ENCODE results near the gene ZNF385B. TPM values are rescaled to one million over a fixed set of nuclear protein-coding genes. Genes with fewer than 3 reads are reported as not detected.

The ZNF385B gene
- total RNA-seq, 3 donors from 2014 or later, result 3.4 to 8.8 (median 4.5) TPM

- Histone ChIP-seq H3K27me3 (no peaks in the 10 kb centered on the region), H3K36me3 (no peaks in the 10 kb centered on the region), H3K9me3 (no peaks in the 10 kb centered on the region), H3K4me1 (no peaks in the 10 kb centered on the region), H3K27ac (no peak overlapping the region), H3K4me3 (no peak overlapping the region)
- TF ChIP-seq, protein P1, sequence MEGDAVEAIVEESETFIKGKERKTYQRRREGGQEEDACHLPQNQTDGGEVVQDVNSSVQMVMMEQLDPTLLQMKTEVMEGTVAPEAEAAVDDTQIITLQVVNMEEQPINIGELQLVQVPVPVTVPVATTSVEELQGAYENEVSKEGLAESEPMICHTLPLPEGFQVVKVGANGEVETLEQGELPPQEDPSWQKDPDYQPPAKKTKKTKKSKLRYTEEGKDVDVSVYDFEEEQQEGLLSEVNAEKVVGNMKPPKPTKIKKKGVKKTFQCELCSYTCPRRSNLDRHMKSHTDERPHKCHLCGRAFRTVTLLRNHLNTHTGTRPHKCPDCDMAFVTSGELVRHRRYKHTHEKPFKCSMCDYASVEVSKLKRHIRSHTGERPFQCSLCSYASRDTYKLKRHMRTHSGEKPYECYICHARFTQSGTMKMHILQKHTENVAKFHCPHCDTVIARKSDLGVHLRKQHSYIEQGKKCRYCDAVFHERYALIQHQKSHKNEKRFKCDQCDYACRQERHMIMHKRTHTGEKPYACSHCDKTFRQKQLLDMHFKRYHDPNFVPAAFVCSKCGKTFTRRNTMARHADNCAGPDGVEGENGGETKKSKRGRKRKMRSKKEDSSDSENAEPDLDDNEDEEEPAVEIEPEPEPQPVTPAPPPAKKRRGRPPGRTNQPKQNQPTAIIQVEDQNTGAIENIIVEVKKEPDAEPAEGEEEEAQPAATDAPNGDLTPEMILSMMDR (IDR thresholded peaks at IDR 0.05), result no peak
- TF ChIP-seq POLR2AphosphoS5 (IDR thresholded peaks at IDR 0.05) (no peak), POLR2A (IDR thresholded peaks at IDR 0.05) (no peak)
- intact Hi-C loops (cut with DNase I; ENCODE audit: low total_unique reads), result no loop called here
- no peak for DNase-seq (ENCODE audit: low spot score in 2 of 2)
Observed at GRCh38 chr2:179692043-179692442, 169.4 kb downstream of the ZNF385B start.

DNA sequence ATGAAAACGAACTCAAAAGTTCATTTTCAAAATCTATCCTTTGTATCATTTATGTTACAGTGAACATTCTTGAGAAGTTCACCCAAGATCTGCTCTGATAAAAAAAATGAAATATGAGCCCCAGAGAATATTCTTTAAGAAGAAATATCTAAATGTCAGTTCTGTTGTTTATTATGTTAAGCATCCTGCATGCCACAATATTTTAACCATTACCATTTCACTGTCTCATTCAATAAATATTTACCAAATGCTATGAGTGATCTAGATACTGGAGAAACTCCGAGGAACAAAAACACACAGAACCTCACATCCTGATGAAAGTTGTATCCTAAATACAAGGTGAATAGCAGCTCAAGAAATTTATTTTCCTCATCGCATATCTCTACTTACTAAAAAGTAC lies 170.2 kb downstream of the ZNF385B start:
- no peak overlapping the region for H3K27ac ChIP-seq
- no peak for DNase-seq (ENCODE audit: low spot score in 2 of 2)
- intact Hi-C loops (cut with DNase I; ENCODE audit: low total_unique reads), result no loop called here
- no peaks in the 10 kb centered on the region for H3K9me3 ChIP-seq
- no peaks in the 10 kb centered on the region for H3K36me3 ChIP-seq
- H3K4me1 ChIP-seq, result no peaks in the 10 kb centered on the region
- TF ChIP-seq, protein P1 (IDR thresholded peaks at IDR 0.05), result no peak
- TF ChIP-seq POLR2A (IDR thresholded peaks at IDR 0.05) (no peak), POLR2AphosphoS5 (IDR thresholded peaks at IDR 0.05) (no peak)
- H3K4me3 ChIP-seq, result no peak overlapping the region
- no peaks in the 10 kb centered on the region for H3K27me3 ChIP-seq

- Histone ChIP-seq H3K4me1 (no peaks in the 10 kb centered on the region), H3K9me3 (no peaks in the 10 kb centered on the region), H3K27me3 (no peaks in the 10 kb centered on the region), H3K4me3 (no peak overlapping the region), H3K27ac (no peak overlapping the region), H3K36me3 (no peaks in the 10 kb centered on the region)
- intact Hi-C loops (cut with DNase I; ENCODE audit: low total_unique reads), result no loop called here
- no peak for TF ChIP-seq POLR2AphosphoS5 (IDR thresholded peaks at IDR 0.05)
- TF ChIP-seq, protein P1 (IDR thresholded peaks at IDR 0.05), result no peak
- TF ChIP-seq POLR2A (IDR thresholded peaks at IDR 0.05), result no peak
- no peak for DNase-seq (ENCODE audit: low spot score in 2 of 2)
Observed at GRCh38 chr2:179686718-179687342, 174.6 kb downstream of the ZNF385B start.

- Histone ChIP-seq H3K27ac (no peak overlapping the region), H3K4me3 (no peak overlapping the region), H3K27me3 (no peaks in the 10 kb centered on the region), H3K36me3 (no peaks in the 10 kb centered on the region), H3K9me3 (no peaks in the 10 kb centered on the region), H3K4me1 (no peaks in the 10 kb centered on the region)
- no peak for TF ChIP-seq POLR2A (IDR thresholded peaks at IDR 0.05)
- no peak for TF ChIP-seq POLR2AphosphoS5 (IDR thresholded peaks at IDR 0.05)
- TF ChIP-seq, protein P1 (IDR thresholded peaks at IDR 0.05), result no peak
- DNase-seq (ENCODE audit: low spot score in 2 of 2), result no peak
- intact Hi-C loops (cut with DNase I; ENCODE audit: low total_unique reads), result no loop called here
Observed at GRCh38 chr2:179686069-179686468, 175.3 kb downstream of the ZNF385B start.

- TF ChIP-seq, protein P1 (IDR thresholded peaks at IDR 0.05), result no peak
- TF ChIP-seq POLR2A (IDR thresholded peaks at IDR 0.05) (no peak), POLR2AphosphoS5 (IDR thresholded peaks at IDR 0.05) (no peak)
- Histone ChIP-seq H3K4me1 (no peaks in the 10 kb centered on the region), H3K36me3 (no peaks in the 10 kb centered on the region), H3K9me3 (no peaks in the 10 kb centered on the region), H3K27ac (no peak overlapping the region), H3K4me3 (no peak overlapping the region), H3K27me3 (no peaks in the 10 kb centered on the region)
- intact Hi-C loops (cut with DNase I; ENCODE audit: low total_unique reads), result no loop called here
- no peak for DNase-seq (ENCODE audit: low spot score in 2 of 2)
Observed at GRCh38 chr2:179685146-179685545, 176.3 kb downstream of the ZNF385B start.
